Measurements from ENCODE around the gene GABBR2.

GRCh38 chr9:98619788-98620187 lies 88.9 kb downstream of the GABBR2 start:
- TF ChIP-seq CTCF (IDR thresholded peaks at IDR 0.05) (no peak), POLR2A (IDR thresholded peaks at IDR 0.05) (no peak)

All from uterus (tissue), 2 donors.